ENCODE data around the gene FN1. TPM values are rescaled to one million over a fixed set of nuclear protein-coding genes. Genes with fewer than 3 reads are reported as not detected.

The FN1 gene
- total and polyA plus RNA-seq, 2 donors (not counting 3 experiments of a cell fraction or from before 2014, with no cell fraction given): 3,221 to 3,740 TPM

- Histone ChIP-seq H3K27ac (ENCODE audit: insufficient read depth, low read depth, low read length) (no peak overlapping the region), H3K79me2 (ENCODE audit: control insufficient read depth, insufficient read depth, low read length) (peaks cover 11% of the 10 kb centered on the region), H4K20me1 (replicated peaks; ENCODE audit: control insufficient read depth, extremely low read depth, insufficient read depth, low read length) (peaks cover 3% of the 10 kb centered on the region), H3K9me1 (replicated peaks; ENCODE audit: control insufficient read depth, extremely low read depth, insufficient read depth, low read length) (no peaks in the 10 kb centered on the region), H3K27me3 (ENCODE audit: control insufficient read depth in 2 of 2, insufficient read depth in 2 of 2, low read length in 2 of 2) (no peaks in the 10 kb centered on the region), H3K4me1 (ENCODE audit: control insufficient read depth, extremely low read depth, insufficient read depth, low read length) (no peaks in the 10 kb centered on the region), H3K9ac (replicated peaks; ENCODE audit: extremely low read depth, insufficient read depth, low read length) (no peak overlapping the region), H2AFZ (ENCODE audit: low read depth, low read length) (no peak overlapping the region), H3K4me2 (ENCODE audit: insufficient read depth, low read length) (no peak overlapping the region), H3K9me3 (replicated peaks; ENCODE audit: control insufficient read depth, insufficient read depth, low read length) (no peaks in the 10 kb centered on the region), H3K36me3 (ENCODE audit: control insufficient read depth in 2 of 2, extremely low read depth in 1 of 2, insufficient read depth in 2 of 2, low read length in 2 of 2) (peaks cover 58 to 71% of the 10 kb centered on the region in 2 experiments), H3K4me3 (replicated peaks in 1 of 3; ENCODE audit: insufficient read depth in 1 of 3, low read depth in 1 of 3, low read length in 3 of 3) (no peak overlapping the region)
- TF ChIP-seq POLR2AphosphoS5 (IDR thresholded peaks at IDR 0.05; ENCODE audit: insufficient read depth, low read depth, low read length): no peak
- no peak for TF ChIP-seq MAX (IDR thresholded peaks at IDR 0.05; ENCODE audit: insufficient read depth, insufficient read length)
- TF ChIP-seq JUN (IDR thresholded peaks at IDR 0.05; ENCODE audit: borderline replicate concordance, insufficient read depth, insufficient read length, low read depth): no peak
- TF ChIP-seq POLR2A (IDR thresholded peaks at IDR 0.05; ENCODE audit: low read depth, low read length): peak; percentile 11
- intact Hi-C loops (cut with micrococcal nuclease): no loop called here
- FAIRE-seq (no peak), DNase-seq (ENCODE audit: low read depth, low spot score) (no peak)
- ChIA-PET POLR2A (interaction anchor here (1.2 kb wide), 1 partner anchor 32 kb away, joined by 4 read pairs; no protein-coding TSS in a partner anchor), CTCF (no interaction called here)
- no TSS peak for BruUV-seq (replicated peaks)
- dilution Hi-C loops (cut with MboI; ENCODE audit: extremely low pct_ligation_motif_present, low sequenced_read_pairs): no loop called here
Measured at GRCh38 chr2:215391531-215391930, 44.3 kb downstream of the FN1 start.

GRCh38 chr2:215390550-215390913, 45.3 kb downstream of the FN1 start:
- no peak for DNase-seq (ENCODE audit: low read depth, low spot score)
- Histone ChIP-seq H3K4me2 (ENCODE audit: insufficient read depth, low read length) (no peak overlapping the region), H3K27me3 (ENCODE audit: control insufficient read depth in 2 of 2, insufficient read depth in 2 of 2, low read length in 2 of 2) (no peaks in the 10 kb centered on the region), H4K20me1 (replicated peaks; ENCODE audit: control insufficient read depth, extremely low read depth, insufficient read depth, low read length) (peaks cover 3% of the 10 kb centered on the region), H3K4me3 (replicated peaks in 1 of 3; ENCODE audit: insufficient read depth in 1 of 3, low read depth in 1 of 3, low read length in 3 of 3) (no peak overlapping the region), H3K36me3 (ENCODE audit: control insufficient read depth in 2 of 2, extremely low read depth in 1 of 2, insufficient read depth in 2 of 2, low read length in 2 of 2) (peaks cover 59 to 67% of the 10 kb centered on the region in 2 experiments), H3K27ac (ENCODE audit: insufficient read depth, low read depth, low read length) (no peak overlapping the region), H3K79me2 (ENCODE audit: control insufficient read depth, insufficient read depth, low read length) (peaks cover 11% of the 10 kb centered on the region), H3K9ac (replicated peaks; ENCODE audit: extremely low read depth, insufficient read depth, low read length) (no peak overlapping the region), H3K4me1 (ENCODE audit: control insufficient read depth, extremely low read depth, insufficient read depth, low read length) (no peaks in the 10 kb centered on the region), H3K9me1 (replicated peaks; ENCODE audit: control insufficient read depth, extremely low read depth, insufficient read depth, low read length) (no peaks in the 10 kb centered on the region), H3K9me3 (replicated peaks; ENCODE audit: control insufficient read depth, insufficient read depth, low read length) (no peaks in the 10 kb centered on the region), H2AFZ (ENCODE audit: low read depth, low read length) (no peak overlapping the region)
- ChIA-PET POLR2A (no interaction called here), CTCF (interaction anchor here (0.7 to 1.1 kb wide), 2 partner anchors 540 to 542 kb away, joined by 3 to 5 read pairs; no protein-coding TSS in a partner anchor)
- no TSS peak for BruUV-seq (replicated peaks)
- intact Hi-C loops (cut with micrococcal nuclease): no loop called here
- TF ChIP-seq CTCF (IDR thresholded peaks at IDR 0.05; ENCODE audit: extremely low read depth in 1 of 2, insufficient read depth in 1 of 2, low read depth in 1 of 2, low read length in 2 of 2) (no peak), MYC (IDR thresholded peaks at IDR 0.05; ENCODE audit: low read depth, low read length) (no peak), GATA2 (IDR thresholded peaks at IDR 0.05; ENCODE audit: insufficient read depth, insufficient read length, low read depth, low read length) (no peak), MAX (IDR thresholded peaks at IDR 0.05; ENCODE audit: insufficient read depth, insufficient read length) (no peak), POLR2A (IDR thresholded peaks at IDR 0.05; ENCODE audit: low read depth, low read length) (no peak)
- dilution Hi-C loops (cut with MboI; ENCODE audit: extremely low pct_ligation_motif_present, low sequenced_read_pairs): no loop called here
- FAIRE-seq: no peak

Measured in endothelial cell of umbilical vein (primary cell).